Gastrocnemius medialis (tissue), 4 donors: ENCODE results near the gene VSIR.

Experiments used
- CTCF ChIP-seq, 5 experiments: fragments of 450-650 bp in 3 of 5; fragments of 200-600 bp in 2 of 5; sonication (generic) in 2 of 5; IDR thresholded peaks in 4 of 5; conservative IDR thresholded peaks in 1 of 5; 1 replicate in 4 of 5; 2 replicates in 1 of 5; pipeline ENCODE4 v1.5.1; 2016 to 2019; ENCODE audit warnings: antibody characterized with exemption in 5 of 5, mild to moderate bottlenecking in 3 of 5, moderate library complexity in 3 of 5
- POLR2A ChIP-seq, 2 donors: fragments of 450-650 bp; IDR thresholded peaks; one replicate each; pipeline ENCODE4 v1.6.1; 2017; ENCODE audit warnings: antibody characterized with exemption in 2 of 2, mild to moderate bottlenecking in 2 of 2, moderate library complexity in 2 of 2

GRCh38 chr10:71819441-71819861, 46.1 kb upstream of the VSIR start:
- TF ChIP-seq CTCF (IDR thresholded peaks at IDR 0.05 in 4 of 5, conservative IDR thresholded peaks at IDR 0.05 in 1 of 5) (no peak), POLR2A (IDR thresholded peaks at IDR 0.05) (no peak)
